PC-3 (cell line): ENCODE data around the gene TM9SF4.

Experiments used
- CTCF ChIP-seq: fragments of 300-600 bp; sonication (generic); conservative IDR thresholded peaks from 2 replicates; pipeline ENCODE4 v1.5.1; 2017; ENCODE audit warnings: antibody characterized with exemption, low read depth, mild to moderate bottlenecking, low read length
- EZH2 ChIP-seq: fragments of 300-600 bp; sonication (generic); IDR thresholded peaks from one replicate; pipeline ENCODE4 v1.6.1; 2017; ENCODE audit warnings: antibody characterized with exemption, mild to moderate bottlenecking, low read length; ENCODE audit not compliant: unreplicated experiment

- no peak for TF ChIP-seq CTCF
- no peak for TF ChIP-seq EZH2
Observed at GRCh38 chr20:32157611-32158010, 48.1 kb downstream of the TM9SF4 start.
